ENCODE measurements around the gene CFDP1.

The CFDP1 gene

GRCh38 chr16:75377729-75378386 lies 55.4 kb downstream of the CFDP1 start:
- in situ Hi-C loops (cut with HindIII; ENCODE audit: low sequenced_read_pairs): loop anchor here (25.0 kb wide), 1 partner anchor 191 kb away; no protein-coding TSS in a partner anchor

GRCh38 chr16:75376475-75377161 lies 56.7 kb downstream of the CFDP1 start:
- in situ Hi-C loops (cut with HindIII; ENCODE audit: low sequenced_read_pairs): loop anchor here (25.0 kb wide), 1 partner anchor 189 kb away; no protein-coding TSS in a partner anchor

DNA sequence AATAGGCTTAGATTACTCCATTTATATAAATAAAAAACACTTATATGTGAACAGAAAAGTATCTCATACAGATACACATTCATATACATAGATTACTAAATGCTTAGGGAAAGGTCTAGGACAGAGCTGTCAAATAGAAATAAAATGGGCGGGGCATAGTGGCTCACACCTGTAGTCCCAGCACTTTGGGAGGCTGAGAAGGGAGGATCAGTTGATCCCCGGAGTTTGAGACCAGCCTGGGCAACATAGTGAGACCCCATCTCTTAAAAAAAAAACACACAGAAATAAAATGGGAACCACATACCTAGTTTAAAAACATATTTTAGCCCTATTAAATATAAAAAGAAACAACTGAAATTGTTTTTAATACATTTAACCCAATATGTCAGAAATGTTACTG lies 58.9 kb downstream of the CFDP1 start:
- in situ Hi-C loops (cut with HindIII; ENCODE audit: low sequenced_read_pairs): no loop called here

DNA sequence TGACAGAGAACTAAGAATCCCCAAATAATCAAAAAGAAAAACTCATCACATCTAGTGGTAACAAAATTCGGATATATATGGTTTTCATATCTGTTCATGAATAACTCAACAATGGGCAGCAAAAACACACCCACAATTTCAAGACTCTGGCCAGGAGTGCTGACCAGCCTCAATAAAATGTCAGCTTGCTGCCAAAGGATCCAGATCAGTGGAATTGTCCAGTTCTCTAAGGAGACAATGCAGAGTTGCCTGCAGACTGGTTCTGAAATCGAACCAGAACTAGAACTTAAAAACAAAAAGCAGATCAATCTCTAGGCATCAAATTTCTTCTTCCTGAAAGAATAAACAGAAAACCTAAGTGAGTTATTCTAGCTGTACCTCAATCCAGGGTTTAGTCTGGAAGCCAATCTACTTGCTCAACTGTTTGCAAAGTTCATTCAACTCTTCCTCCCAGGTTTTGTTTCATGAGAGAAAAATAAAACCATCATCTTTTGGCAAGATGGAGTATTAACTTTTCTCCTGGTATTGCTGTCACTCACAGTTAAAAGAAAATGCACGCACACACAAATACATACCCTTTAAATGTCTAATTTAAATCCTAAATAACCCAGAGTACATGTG lies 61.0 kb downstream of the CFDP1 start:
- in situ Hi-C loops (cut with HindIII; ENCODE audit: low sequenced_read_pairs): no loop called here

DNA sequence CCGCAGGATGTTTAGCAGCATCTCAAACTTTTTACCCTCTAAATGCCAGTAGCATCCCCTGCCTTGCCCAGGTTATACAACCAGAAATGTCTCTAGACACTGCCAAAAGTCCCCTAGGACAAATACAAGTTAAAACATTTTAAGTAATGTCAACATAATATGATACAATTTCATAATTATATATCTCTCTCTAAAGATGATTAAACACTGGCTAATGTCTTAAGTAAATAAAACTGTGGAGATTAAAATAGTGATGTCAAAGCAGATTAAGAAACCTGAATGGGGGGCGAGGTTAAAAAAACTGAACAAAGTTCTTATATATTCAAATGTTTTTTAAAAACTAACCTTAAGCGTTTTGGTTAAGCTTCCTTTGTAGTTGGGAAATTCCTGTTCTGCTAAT lies 62.1 kb downstream of the CFDP1 start:
- in situ Hi-C loops (cut with HindIII; ENCODE audit: low sequenced_read_pairs): no loop called here

DNA sequence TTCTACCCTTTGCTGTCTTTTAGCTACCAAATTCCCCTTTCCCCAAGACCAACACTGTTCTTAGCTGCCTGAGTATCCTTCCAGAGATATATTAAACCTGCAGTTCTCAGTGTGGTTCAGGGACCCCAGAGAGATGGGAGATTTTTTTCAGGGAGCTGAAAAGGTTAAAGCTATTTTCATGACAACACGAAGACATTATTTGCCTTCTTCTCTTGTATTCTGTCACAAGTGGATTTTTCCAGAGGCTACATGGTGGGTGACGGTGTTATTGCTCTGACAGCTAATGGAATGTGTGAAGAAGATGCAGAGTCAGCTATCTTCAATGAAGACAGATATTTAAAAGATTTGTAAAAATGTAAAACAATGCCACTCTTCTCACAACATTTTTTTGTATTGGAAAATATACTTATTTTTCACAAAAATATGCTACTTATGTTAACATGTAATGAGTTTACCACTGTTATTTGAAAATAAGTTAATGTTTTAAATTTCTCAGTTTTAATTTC lies 69.0 kb downstream of the CFDP1 start:
- in situ Hi-C loops (cut with HindIII; ENCODE audit: low sequenced_read_pairs): no loop called here

- in situ Hi-C loops (cut with HindIII; ENCODE audit: low sequenced_read_pairs): no loop called here
Measured at GRCh38 chr16:75362846-75363245, 70.5 kb downstream of the CFDP1 start.

GRCh38 chr16:75361936-75362335 lies 71.4 kb downstream of the CFDP1 start:
- in situ Hi-C loops (cut with HindIII; ENCODE audit: low sequenced_read_pairs): no loop called here

GRCh38 chr16:75354170-75354569 lies 79.1 kb downstream of the CFDP1 start:
- in situ Hi-C loops (cut with HindIII; ENCODE audit: low sequenced_read_pairs): no loop called here

GRCh38 chr16:75351183-75351582 lies 82.1 kb downstream of the CFDP1 start:
- in situ Hi-C loops (cut with HindIII; ENCODE audit: low sequenced_read_pairs): no loop called here

DNA sequence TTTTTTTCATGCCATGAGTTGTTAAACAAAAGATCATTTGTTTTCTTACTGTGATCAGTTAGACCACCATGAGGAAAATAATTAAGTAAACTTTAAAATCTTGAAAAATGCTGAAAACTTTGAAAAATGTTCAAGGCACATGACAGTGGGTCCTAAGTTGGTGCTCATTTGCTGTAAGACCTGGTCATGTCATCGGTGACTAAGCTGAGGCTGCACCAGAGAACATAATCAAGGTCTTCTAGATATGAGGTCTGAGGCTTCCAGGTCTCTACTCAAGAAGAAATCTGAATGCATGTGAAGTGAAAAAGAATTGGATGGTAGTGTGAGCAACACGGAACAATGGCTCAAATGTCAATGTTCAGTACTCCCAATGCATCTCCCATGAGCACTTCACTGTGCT lies 87.6 kb downstream of the CFDP1 start:
- in situ Hi-C loops (cut with HindIII; ENCODE audit: low sequenced_read_pairs): no loop called here

GRCh38 chr16:75343941-75344340 lies 89.4 kb downstream of the CFDP1 start:
- in situ Hi-C loops (cut with HindIII; ENCODE audit: low sequenced_read_pairs): no loop called here

- in situ Hi-C loops (cut with HindIII; ENCODE audit: low sequenced_read_pairs): no loop called here
Measured at GRCh38 chr16:75343286-75343685, 90.0 kb downstream of the CFDP1 start.

DNA sequence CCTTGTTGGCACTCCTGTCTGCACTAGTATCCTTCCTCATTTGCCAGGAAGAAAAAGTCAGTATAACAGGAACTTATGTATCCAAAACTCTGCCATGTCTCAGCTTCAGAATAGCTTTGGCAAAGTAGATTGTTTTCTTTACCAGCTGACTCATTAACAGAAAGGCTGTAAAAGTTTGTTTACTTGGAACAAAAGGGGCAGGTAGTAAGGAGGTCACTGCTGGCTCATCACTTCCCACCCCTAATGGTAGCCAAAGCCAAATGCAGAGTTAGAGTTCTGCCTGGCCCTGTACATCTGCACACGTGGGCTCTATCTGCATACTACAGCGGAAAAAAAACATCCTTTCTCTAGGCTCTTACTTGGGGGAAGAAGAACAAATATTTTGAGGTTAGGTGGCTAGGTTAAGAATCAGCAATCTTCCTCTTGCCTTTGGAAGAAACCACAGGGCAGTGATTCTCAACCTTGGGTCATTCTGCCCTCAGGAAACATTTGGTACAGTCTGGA lies 90.9 kb downstream of the CFDP1 start:
- in situ Hi-C loops (cut with HindIII; ENCODE audit: low sequenced_read_pairs): no loop called here

GRCh38 chr16:75341564-75342307 lies 91.6 kb downstream of the CFDP1 start:
- in situ Hi-C loops (cut with HindIII; ENCODE audit: low sequenced_read_pairs): no loop called here

DNA sequence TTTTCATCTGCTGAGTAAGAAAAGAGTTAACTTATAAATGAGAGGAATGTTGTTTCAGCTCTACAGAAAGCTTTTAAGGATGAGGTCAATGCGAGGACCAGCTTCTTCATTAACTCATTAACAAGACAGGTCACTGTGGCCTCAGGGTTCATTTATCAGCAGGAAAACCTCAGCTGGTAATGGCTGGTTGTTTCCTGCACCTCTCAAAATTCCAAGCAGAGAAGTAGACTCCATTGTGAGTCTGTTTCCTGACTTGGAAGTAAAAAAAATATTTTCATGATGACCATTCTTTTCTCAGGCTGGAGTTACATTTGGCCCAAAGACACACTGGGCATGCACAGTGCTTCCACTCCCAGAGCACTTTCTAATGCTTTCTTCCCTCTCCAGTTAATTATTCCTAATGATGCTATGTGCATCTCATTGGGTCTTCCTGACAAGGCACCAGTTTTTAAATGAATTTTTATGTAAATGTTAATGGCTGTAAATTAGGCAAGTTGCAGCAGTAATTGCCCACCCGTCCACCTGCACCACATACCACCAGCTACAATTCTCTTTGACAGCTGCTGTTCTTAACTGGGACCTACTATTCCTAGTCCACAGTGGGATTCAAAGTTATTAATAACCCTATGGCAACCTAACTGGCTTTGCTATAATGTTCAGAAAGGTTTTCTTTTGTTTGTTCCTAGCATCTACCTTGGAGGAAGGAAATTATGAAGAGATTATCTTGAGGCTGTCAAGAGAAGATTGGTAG lies 92.4 kb downstream of the CFDP1 start:
- in situ Hi-C loops (cut with HindIII; ENCODE audit: low sequenced_read_pairs): no loop called here

DNA sequence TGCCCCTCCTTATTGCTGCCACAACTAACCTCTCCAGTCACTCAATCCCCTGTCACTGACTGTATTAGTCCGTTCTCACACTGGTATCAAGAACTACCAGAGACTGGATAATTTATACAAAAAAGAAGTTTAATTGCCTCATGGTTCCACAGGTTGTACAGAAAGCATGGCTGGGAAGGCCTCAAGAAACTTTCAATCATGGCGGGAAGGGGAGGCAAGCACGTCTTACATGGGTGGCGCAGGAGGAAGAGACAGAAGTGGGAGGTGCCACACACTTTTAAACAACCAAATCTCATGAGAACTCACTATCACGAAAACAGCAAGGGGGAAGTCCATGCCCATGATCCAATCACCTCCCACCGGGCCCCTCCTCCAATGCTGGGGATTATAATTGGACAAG lies 95.9 kb downstream of the CFDP1 start:
- in situ Hi-C loops (cut with HindIII; ENCODE audit: low sequenced_read_pairs): no loop called here

- in situ Hi-C loops (cut with HindIII; ENCODE audit: low sequenced_read_pairs): no loop called here
Measured at GRCh38 chr16:75336521-75336920, 96.8 kb downstream of the CFDP1 start.

GRCh38 chr16:75333721-75334163 lies 99.6 kb downstream of the CFDP1 start:
- in situ Hi-C loops (cut with HindIII; ENCODE audit: low sequenced_read_pairs): no loop called here

GRCh38 chr16:75329943-75330342 lies 103.4 kb downstream of the CFDP1 start:
- in situ Hi-C loops (cut with HindIII; ENCODE audit: low sequenced_read_pairs): no loop called here

Data from DLD1 (cell line).